ENCODE results near the gene GLT6D1. TPM values are rescaled to one million over a fixed set of nuclear protein-coding genes. Genes with fewer than 3 reads are reported as not detected.

GLT6D1 gene
- total and polyA plus RNA-seq, 2 of the 4 experiments (the other 2 are of a cell fraction) = not detected

GRCh38 chr9:135582541-135582940 lies 56.8 kb downstream of the GLT6D1 start:
- ATAC-seq (ENCODE audit: low read depth) (no peak), DNase-seq (no peak)
- no peak overlapping the region for H2BK120ac ChIP-seq (ENCODE audit: low read depth, low read length)
- BruUV-seq (replicated peaks) = no TSS peak
- no peaks in the 10 kb centered on the region for H3K27me3 ChIP-seq (ENCODE audit: control insufficient read depth, insufficient read depth, low read length)
- in situ Hi-C loops (cut with MboI; ENCODE audit: low sequenced_read_pairs) (no loop called here), intact Hi-C loops (cut with micrococcal nuclease) (no loop called here), dilution Hi-C loops (cut with HindIII; ENCODE audit: low sequenced_read_pairs, unreplicated experiment) (no loop called here)
- H3K18ac ChIP-seq (ENCODE audit: low read depth, low read length) = no peak overlapping the region
- H2BK20ac ChIP-seq (ENCODE audit: low read depth, low read length) = no peak overlapping the region
- H3K56ac ChIP-seq (ENCODE audit: extremely low read depth, insufficient read depth, low read length) = no peak overlapping the region
- H3K9me3 ChIP-seq (ENCODE audit: control insufficient read depth, insufficient read depth, low read length) = no peaks in the 10 kb centered on the region
- H3K27ac ChIP-seq (ENCODE audit: insufficient read depth, low read length) = no peak overlapping the region
- H2BK5ac ChIP-seq (ENCODE audit: low read depth, low read length, poor library complexity, severe bottlenecking) = no peak overlapping the region
- H3K36me3 ChIP-seq (ENCODE audit: control insufficient read depth, insufficient read depth, low read length) = no peaks in the 10 kb centered on the region
- ChIA-PET POLR2A (ENCODE audit: unreplicated experiment) (no interaction called here), CTCF (no interaction called here)
- H4K8ac ChIP-seq (ENCODE audit: low read depth in 2 of 2, low read length in 2 of 2) = no peak overlapping the region
- H3K4ac ChIP-seq (ENCODE audit: low read depth, low read length) = no peak overlapping the region
- no peak overlapping the region for H4K91ac ChIP-seq (ENCODE audit: insufficient read depth, low read depth, low read length)
- no peak for TF ChIP-seq SMC3 (IDR thresholded peaks at IDR 0.05; ENCODE audit: low read depth, low read length)
- TF ChIP-seq BHLHE40 (IDR thresholded peaks at IDR 0.05; ENCODE audit: low read depth, low read length) = no peak
- no peak for TF ChIP-seq CEBPB (IDR thresholded peaks at IDR 0.05; ENCODE audit: low read depth, low read length)
- no peak for TF ChIP-seq MAFK (IDR thresholded peaks at IDR 0.05; ENCODE audit: low read depth, low read length)
- TF ChIP-seq NFE2L2 (IDR thresholded peaks at IDR 0.05; ENCODE audit: low read depth, low read length) = no peak
- TF ChIP-seq MAZ (IDR thresholded peaks at IDR 0.05; ENCODE audit: borderline replicate concordance, low read depth, low read length) = no peak
- TF ChIP-seq, protein P1, sequence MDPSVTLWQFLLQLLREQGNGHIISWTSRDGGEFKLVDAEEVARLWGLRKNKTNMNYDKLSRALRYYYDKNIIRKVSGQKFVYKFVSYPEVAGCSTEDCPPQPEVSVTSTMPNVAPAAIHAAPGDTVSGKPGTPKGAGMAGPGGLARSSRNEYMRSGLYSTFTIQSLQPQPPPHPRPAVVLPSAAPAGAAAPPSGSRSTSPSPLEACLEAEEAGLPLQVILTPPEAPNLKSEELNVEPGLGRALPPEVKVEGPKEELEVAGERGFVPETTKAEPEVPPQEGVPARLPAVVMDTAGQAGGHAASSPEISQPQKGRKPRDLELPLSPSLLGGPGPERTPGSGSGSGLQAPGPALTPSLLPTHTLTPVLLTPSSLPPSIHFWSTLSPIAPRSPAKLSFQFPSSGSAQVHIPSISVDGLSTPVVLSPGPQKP (IDR thresholded peaks at IDR 0.05; ENCODE audit: borderline replicate concordance, low read depth, low read length) = no peak
- TF ChIP-seq FOS (IDR thresholded peaks at IDR 0.05; ENCODE audit: low read depth, low read length) = no peak
- TF ChIP-seq, protein P2, sequence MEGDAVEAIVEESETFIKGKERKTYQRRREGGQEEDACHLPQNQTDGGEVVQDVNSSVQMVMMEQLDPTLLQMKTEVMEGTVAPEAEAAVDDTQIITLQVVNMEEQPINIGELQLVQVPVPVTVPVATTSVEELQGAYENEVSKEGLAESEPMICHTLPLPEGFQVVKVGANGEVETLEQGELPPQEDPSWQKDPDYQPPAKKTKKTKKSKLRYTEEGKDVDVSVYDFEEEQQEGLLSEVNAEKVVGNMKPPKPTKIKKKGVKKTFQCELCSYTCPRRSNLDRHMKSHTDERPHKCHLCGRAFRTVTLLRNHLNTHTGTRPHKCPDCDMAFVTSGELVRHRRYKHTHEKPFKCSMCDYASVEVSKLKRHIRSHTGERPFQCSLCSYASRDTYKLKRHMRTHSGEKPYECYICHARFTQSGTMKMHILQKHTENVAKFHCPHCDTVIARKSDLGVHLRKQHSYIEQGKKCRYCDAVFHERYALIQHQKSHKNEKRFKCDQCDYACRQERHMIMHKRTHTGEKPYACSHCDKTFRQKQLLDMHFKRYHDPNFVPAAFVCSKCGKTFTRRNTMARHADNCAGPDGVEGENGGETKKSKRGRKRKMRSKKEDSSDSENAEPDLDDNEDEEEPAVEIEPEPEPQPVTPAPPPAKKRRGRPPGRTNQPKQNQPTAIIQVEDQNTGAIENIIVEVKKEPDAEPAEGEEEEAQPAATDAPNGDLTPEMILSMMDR (conservative IDR thresholded peaks at IDR 0.05; ENCODE audit: low read depth, low read length) = no peak
- no peak for TF ChIP-seq CHD1 (IDR thresholded peaks at IDR 0.05; ENCODE audit: low read depth, low read length)
- H3K9me1 ChIP-seq (ENCODE audit: insufficient read depth, low read length) = no peaks in the 10 kb centered on the region
- no peak overlapping the region for H3K14ac ChIP-seq (replicated peaks; ENCODE audit: low read depth, low read length)
- no peak overlapping the region for H2AK5ac ChIP-seq (ENCODE audit: low read depth, low read length)
- no peak overlapping the region for H3K23ac ChIP-seq (ENCODE audit: low read depth, low read length)
- H3K4me3 ChIP-seq (ENCODE audit: insufficient read depth, low read depth, low read length) = no peak overlapping the region
- H2BK15ac ChIP-seq (ENCODE audit: low read depth, low read length) = no peak overlapping the region
- no peak overlapping the region for H4K5ac ChIP-seq (ENCODE audit: low read depth, low read length)
- H2AFZ ChIP-seq (replicated peaks; ENCODE audit: low read length, poor library complexity) = no peak overlapping the region
- H4K20me1 ChIP-seq (ENCODE audit: insufficient read depth, low read length) = no peaks in the 10 kb centered on the region
- H3K4me1 ChIP-seq (ENCODE audit: control insufficient read depth, insufficient read depth, low read length) = no peaks in the 10 kb centered on the region
- no peak overlapping the region for H3K9ac ChIP-seq (ENCODE audit: low read depth, low read length)
- no peak overlapping the region for H2AK9ac ChIP-seq (replicated peaks; ENCODE audit: low read depth, low read length, poor library complexity)
- H3K4me2 ChIP-seq (ENCODE audit: low read depth, low read length) = no peak overlapping the region
- no peaks in the 10 kb centered on the region for H3K79me1 ChIP-seq (ENCODE audit: low read depth in 1 of 2, low read length in 2 of 2)
- WGBS, 2 experiments (ENCODE audit: extremely low coverage in 2 of 2, insufficient read length in 1 of 2) = 80% methylated on average over 12 of the region's 14 CpGs; no CpG with 5 or more reads in 1 of the 2 experiments

Measured in IMR-90 (cell line).